ENCODE data around the gene TMEFF2.

- TF ChIP-seq POLR2A (IDR thresholded peaks at IDR 0.05) (no peak), POLR2AphosphoS5 (IDR thresholded peaks at IDR 0.05) (no peak)
Measured at GRCh38 chr2:191947235-191947634, 247.5 kb downstream of the TMEFF2 start.

All from spleen (tissue), 3 donors.